ENCODE data around the gene DENND1A.

DNA sequence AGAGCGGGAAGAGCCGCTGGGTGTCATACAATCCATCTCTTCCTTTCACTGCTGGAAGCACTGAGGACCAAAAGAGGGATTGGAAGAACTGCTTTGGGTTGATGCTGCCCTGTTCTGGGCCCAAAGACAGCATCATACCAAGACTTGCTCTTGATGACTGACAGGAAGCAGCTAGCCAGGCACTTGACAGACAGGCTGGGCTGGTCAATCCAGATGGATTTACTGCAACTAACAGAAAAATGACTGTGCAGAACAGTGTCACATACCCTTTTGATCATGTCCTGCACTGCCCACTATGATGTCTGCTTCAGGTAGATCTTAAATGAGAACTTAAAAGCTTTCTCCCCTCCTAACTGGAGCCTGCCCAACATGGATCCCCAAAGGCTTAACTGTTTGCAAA is 416.4 kb downstream of the DENND1A start:
- TF ChIP-seq, protein P1, sequence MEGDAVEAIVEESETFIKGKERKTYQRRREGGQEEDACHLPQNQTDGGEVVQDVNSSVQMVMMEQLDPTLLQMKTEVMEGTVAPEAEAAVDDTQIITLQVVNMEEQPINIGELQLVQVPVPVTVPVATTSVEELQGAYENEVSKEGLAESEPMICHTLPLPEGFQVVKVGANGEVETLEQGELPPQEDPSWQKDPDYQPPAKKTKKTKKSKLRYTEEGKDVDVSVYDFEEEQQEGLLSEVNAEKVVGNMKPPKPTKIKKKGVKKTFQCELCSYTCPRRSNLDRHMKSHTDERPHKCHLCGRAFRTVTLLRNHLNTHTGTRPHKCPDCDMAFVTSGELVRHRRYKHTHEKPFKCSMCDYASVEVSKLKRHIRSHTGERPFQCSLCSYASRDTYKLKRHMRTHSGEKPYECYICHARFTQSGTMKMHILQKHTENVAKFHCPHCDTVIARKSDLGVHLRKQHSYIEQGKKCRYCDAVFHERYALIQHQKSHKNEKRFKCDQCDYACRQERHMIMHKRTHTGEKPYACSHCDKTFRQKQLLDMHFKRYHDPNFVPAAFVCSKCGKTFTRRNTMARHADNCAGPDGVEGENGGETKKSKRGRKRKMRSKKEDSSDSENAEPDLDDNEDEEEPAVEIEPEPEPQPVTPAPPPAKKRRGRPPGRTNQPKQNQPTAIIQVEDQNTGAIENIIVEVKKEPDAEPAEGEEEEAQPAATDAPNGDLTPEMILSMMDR (conservative IDR thresholded peaks at IDR 0.05; ENCODE audit: low read depth, low read length), result no peak
- TF ChIP-seq EZH2 (IDR thresholded peaks at IDR 0.05; ENCODE audit: low read length, unreplicated experiment), result no peak

Data from PC-3 (cell line).